HG03432 (cell line): ENCODE data around the gene ZNF563.
A peak's percentile ranks its signal among the peaks of the same experiment; 100 is the strongest.

Experiments
- ATAC-seq: cut with Tn5 transposase; IDR thresholded peaks from one replicate; pipeline ENCODE4 v1.9.1; 2021; ENCODE audit warnings: mild to moderate bottlenecking, moderate library complexity; ENCODE audit not compliant: unreplicated experiment

The ZNF563 gene

GRCh38 chr19:12295191-12295590 is 38.2 kb downstream of the ZNF563 start:
- ATAC-seq, result no peak

- ATAC-seq, result peak; percentile 87
Observed at GRCh38 chr19:12294249-12295158, 38.9 kb downstream of the ZNF563 start, which contains the start of gene ZNF44. Gene ZNF44, minus strand, starts transcription at chr19:12294883. Its CDS starts 189 bp downstream, at chr19:12294694.

- peak; percentile 53 for ATAC-seq
Observed at GRCh38 chr19:12293777-12294248, 39.6 kb downstream of the ZNF563 start.

GRCh38 chr19:12289790-12290065 is 43.7 kb downstream of the ZNF563 start:
- no peak for ATAC-seq

- ATAC-seq, result no peak
Observed at GRCh38 chr19:12287958-12288500, 45.4 kb downstream of the ZNF563 start.

- no peak for ATAC-seq
Observed at GRCh38 chr19:12284631-12285030, 48.8 kb downstream of the ZNF563 start.

GRCh38 chr19:12284226-12284625 is 49.2 kb downstream of the ZNF563 start:
- ATAC-seq, result no peak

- ATAC-seq, result no peak
Observed at GRCh38 chr19:12278713-12279112, 54.7 kb downstream of the ZNF563 start.

- ATAC-seq, result no peak
Observed at GRCh38 chr19:12272980-12273901, 60.2 kb downstream of the ZNF563 start.

GRCh38 chr19:12272386-12272785 is 61.0 kb downstream of the ZNF563 start:
- no peak for ATAC-seq

GRCh38 chr19:12270854-12271253 is 62.6 kb downstream of the ZNF563 start:
- no peak for ATAC-seq
